Heart left ventricle (tissue), 13 donors: ENCODE data around the gene ARIH1.

Source experiments
- POLR2A ChIP-seq, 2 donors: fragments of 450-650 bp; IDR thresholded peaks; one replicate each; pipeline ENCODE4 v1.6.1; 2017; ENCODE audit warnings: antibody characterized with exemption in 2 of 2, mild to moderate bottlenecking in 2 of 2, moderate library complexity in 2 of 2
- TF ChIP-seq, protein P1 (sequence below), 12 donors: fragments of 200-600 bp; sonication (generic) in 4 of 12; IDR thresholded peaks; one replicate each; pipeline versions ENCODE4 v1.5.0 to v1.8.0; 2018 to 2022; ENCODE audit warnings: antibody characterized with exemption in 12 of 12, mild to moderate bottlenecking in 5 of 12
- donor health status: ischemic (EF 13 %, LVEDD 7.1; RV severe dilation, severe dysfunction).
- donor health status: DM: no; HTN: yes; CAD: no.
- donor health status: DM: no; HTN: no; CAD: no.
- donor health status: ischemic (EF 25% LVEDD 6.9; RV normal size, moderate dysfunction).
- donor health status: ischemic (EF 25% LVEDD 5.7; RV mildly dilated, moderate dysfunction).
- donor health status: ischemic (EF 35%, LVEDD 5.7; RV mildly dilated, moderate dysfunction).
- donor health status: nonischemic (EF 11% LVEDD 7.7; RV severe dilation, severe dysfunction).
- donor health status: DM: yes; HTN: yes; CAD: no.
- donor health status: PGD.
- donor health status: ischemic (EF 29% LVEDD 5.4; RV normal size, mild dysfunction).
- donor health status: nonischemic (EF 23%, LVEDD 6.1; RV moderate dilation, normal function).

DNA sequence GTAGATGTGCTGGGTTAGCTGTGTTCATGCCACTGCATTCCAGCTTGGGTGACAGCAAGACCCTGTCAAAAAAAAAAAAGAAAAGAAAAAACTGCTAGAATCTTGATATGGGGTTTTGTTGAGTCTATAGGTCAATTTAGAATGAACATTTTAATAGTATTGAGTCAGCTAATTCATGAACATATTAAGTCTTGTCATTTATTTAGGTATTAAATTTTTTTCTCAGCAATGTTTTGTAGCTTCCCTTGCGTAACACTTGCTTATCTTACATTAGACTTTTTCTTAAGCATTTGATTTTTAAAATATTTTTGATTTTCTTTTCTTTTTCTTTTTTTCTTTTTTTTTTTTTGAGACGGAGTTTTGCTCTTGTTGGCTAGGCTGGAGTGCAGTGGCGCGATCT is 119.7 kb downstream of the ARIH1 start:
- TF ChIP-seq, protein P1, sequence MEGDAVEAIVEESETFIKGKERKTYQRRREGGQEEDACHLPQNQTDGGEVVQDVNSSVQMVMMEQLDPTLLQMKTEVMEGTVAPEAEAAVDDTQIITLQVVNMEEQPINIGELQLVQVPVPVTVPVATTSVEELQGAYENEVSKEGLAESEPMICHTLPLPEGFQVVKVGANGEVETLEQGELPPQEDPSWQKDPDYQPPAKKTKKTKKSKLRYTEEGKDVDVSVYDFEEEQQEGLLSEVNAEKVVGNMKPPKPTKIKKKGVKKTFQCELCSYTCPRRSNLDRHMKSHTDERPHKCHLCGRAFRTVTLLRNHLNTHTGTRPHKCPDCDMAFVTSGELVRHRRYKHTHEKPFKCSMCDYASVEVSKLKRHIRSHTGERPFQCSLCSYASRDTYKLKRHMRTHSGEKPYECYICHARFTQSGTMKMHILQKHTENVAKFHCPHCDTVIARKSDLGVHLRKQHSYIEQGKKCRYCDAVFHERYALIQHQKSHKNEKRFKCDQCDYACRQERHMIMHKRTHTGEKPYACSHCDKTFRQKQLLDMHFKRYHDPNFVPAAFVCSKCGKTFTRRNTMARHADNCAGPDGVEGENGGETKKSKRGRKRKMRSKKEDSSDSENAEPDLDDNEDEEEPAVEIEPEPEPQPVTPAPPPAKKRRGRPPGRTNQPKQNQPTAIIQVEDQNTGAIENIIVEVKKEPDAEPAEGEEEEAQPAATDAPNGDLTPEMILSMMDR (IDR thresholded peaks at IDR 0.05) = no peak
- TF ChIP-seq POLR2A (IDR thresholded peaks at IDR 0.05) = no peak
